Caco-2 (cell line): ENCODE results near the gene SYNPO. TPM values are rescaled to one million over a fixed set of nuclear protein-coding genes. Genes with fewer than 3 reads are reported as not detected.

ENCODE experiments used
- BruUV-seq: library from RNA; stranded (reverse); fragments of 400-500 nt; replicated peaks from 2 replicates; lab custom pipeline; 2021; lab: Mats Ljungman, UMichigan
- CTCF ChIA-PET: fragments of 300-600 bp; sonication (Branson Sonifier 250); formaldehyde crosslinking; loops from one replicate; lab custom pipeline; 2022; ENCODE audit warnings: antibody characterized with exemption; lab: Charles Lee
- POLR2A ChIA-PET: fragments of 300-600 bp; sonication (Branson Sonifier 250); formaldehyde crosslinking; loops from one replicate; lab custom pipeline; 2022; ENCODE audit warnings: antibody characterized with exemption; lab: Charles Lee
- DNase-seq, 2 experiments: peaks; one replicate each; pipeline versions ENCODE4 v3.0.0 to v3.0.0-alpha.2; 2020 to 2022
- H3K27me3 ChIP-seq: replicated peaks from 2 replicates; pipeline ENCODE4 v1.6.0; 2011; ENCODE audit warnings: low read length; ENCODE audit not compliant: control insufficient read depth, insufficient read depth
- H3K36me3 ChIP-seq: 2 replicates; pipeline ENCODE4 v1.5.1; 2011; ENCODE audit warnings: low read length; ENCODE audit not compliant: control insufficient read depth, insufficient read depth
- H3K4me1 ChIP-seq: fragments of 250-450 bp; sonication (Bioruptor Pico); 2 replicates; pipeline ENCODE4 v1.5.1; 2020; ENCODE audit warnings: mild to moderate bottlenecking
- H3K4me3 ChIP-seq: 2 replicates; pipeline ENCODE4 v1.5.1; 2011; ENCODE audit warnings: low read depth, mild to moderate bottlenecking, control low read depth, low read length
- H3K9me3 ChIP-seq: fragments of 250-450 bp; sonication (Bioruptor Pico); 2 replicates; pipeline ENCODE4 v1.5.1; 2020; ENCODE audit warnings: mild to moderate bottlenecking, moderate library complexity
- H3K27ac Mint-ChIP-seq: one replicate; pipeline ENCODE4 v1.8.0; 2022; ENCODE audit warnings: mixed read lengths; ENCODE audit not compliant: unreplicated experiment
- H3K27me3 Mint-ChIP-seq: one replicate; pipeline ENCODE4 v1.8.0; 2022; ENCODE audit warnings: mixed read lengths; ENCODE audit not compliant: insufficient read depth, unreplicated experiment
- H3K36me3 Mint-ChIP-seq: one replicate; pipeline ENCODE4 v1.8.0; 2022; ENCODE audit warnings: mild to moderate bottlenecking, mixed read lengths; ENCODE audit not compliant: insufficient read depth, unreplicated experiment
- H3K4me1 Mint-ChIP-seq: one replicate; pipeline ENCODE4 v1.8.0; 2022; ENCODE audit warnings: low read depth, mixed read lengths; ENCODE audit not compliant: unreplicated experiment
- H3K4me3 Mint-ChIP-seq: one replicate; pipeline ENCODE4 v1.8.0; 2022; ENCODE audit warnings: mild to moderate bottlenecking, moderate library complexity, mixed read lengths; ENCODE audit not compliant: unreplicated experiment
- H3K9me3 Mint-ChIP-seq: one replicate; pipeline ENCODE4 v1.8.0; 2022; ENCODE audit warnings: mixed read lengths; ENCODE audit not compliant: unreplicated experiment
- intact Hi-C: fragments of 100-400 bp; cut with micrococcal nuclease; formaldehyde crosslinking; loops from one replicate; pipeline ENCODE4 v1.10.0; 2022; ENCODE audit not compliant: unreplicated experiment
- total RNA-seq: library from RNA; stranded (reverse); gene quantifications from 2 replicates; pipeline ENCODE4 v1.2.3, GENCODE V29; 2022
- TF ChIP-seq, protein P1 (sequence below), 2 experiments: fragments of 200-600 bp in 1 of 2; IDR thresholded peaks; 1 replicate in 1 of 2; 2 replicates in 1 of 2; pipeline versions ENCODE4 v1.5.1 to v1.8.0; 2011 to 2022; ENCODE audit warnings: antibody characterized with exemption in 1 of 2, control low read depth in 1 of 2, inconsistent platforms in 1 of 2, low read depth in 1 of 2, low read length in 1 of 2, mild to moderate bottlenecking in 1 of 2, moderate library complexity in 1 of 2; ENCODE audit not compliant: insufficient read depth in 1 of 2, severe bottlenecking in 1 of 2, unreplicated experiment in 1 of 2

Gene SYNPO
- total RNA-seq, 1 experiment from 2014 or later = 25.1 TPM

DNA sequence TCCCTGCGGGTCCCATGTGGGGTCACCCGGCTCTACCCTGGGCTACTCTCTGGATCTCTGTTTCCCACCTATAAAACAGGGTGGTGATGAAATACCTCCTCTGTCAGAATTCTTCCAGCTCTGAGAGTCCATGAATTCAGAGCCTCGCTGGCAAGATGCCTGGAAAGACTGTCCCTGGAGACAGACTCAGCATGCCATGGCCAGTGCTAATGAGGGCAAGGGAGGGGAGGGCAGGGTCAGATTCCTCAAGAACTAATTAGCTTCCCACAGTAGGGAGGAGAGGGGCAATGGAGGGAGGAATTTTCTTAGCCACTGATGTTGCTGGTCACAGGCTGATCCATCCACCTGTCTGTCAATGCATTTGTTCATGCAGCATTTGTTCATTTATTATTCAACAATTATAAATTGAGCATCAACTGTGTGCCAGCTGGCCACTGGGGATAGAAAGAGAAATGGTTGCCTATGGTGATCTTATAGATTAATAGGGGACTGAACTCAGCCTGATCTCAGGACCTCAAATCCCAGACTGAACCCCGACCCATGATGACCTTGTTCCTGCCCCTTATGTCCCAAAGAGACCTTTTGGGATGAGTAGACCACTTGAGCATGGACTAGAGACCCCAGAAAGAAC lies 4.7 kb downstream of the SYNPO start:
- no peak overlapping the region for H3K4me3 Mint-ChIP-seq
- DNase-seq = no peak
- no peaks in the 10 kb centered on the region for H3K9me3 Mint-ChIP-seq
- H3K36me3 Mint-ChIP-seq = peaks cover 24% of the 10 kb centered on the region
- peaks cover 24% of the 10 kb centered on the region for H3K4me1 Mint-ChIP-seq
- ChIA-PET CTCF (interaction anchor here (0.7 to 2.0 kb wide), 2 partner anchors 8 to 85 kb away, joined by 3 to 6 read pairs; no protein-coding TSS in a partner anchor), POLR2A (interaction anchor here (1.1 kb wide), 1 partner anchor 56 kb away, joined by 3 read pairs; the partner anchor contains the start of gene RBM22)
- no peaks in the 10 kb centered on the region for H3K36me3 ChIP-seq
- BruUV-seq = no TSS peak
- intact Hi-C loops = no loop called here
- no peaks in the 10 kb centered on the region for H3K27me3 Mint-ChIP-seq
- H3K27me3 ChIP-seq = no peaks in the 10 kb centered on the region
- H3K4me3 ChIP-seq = no peak overlapping the region
- TF ChIP-seq, protein P1, sequence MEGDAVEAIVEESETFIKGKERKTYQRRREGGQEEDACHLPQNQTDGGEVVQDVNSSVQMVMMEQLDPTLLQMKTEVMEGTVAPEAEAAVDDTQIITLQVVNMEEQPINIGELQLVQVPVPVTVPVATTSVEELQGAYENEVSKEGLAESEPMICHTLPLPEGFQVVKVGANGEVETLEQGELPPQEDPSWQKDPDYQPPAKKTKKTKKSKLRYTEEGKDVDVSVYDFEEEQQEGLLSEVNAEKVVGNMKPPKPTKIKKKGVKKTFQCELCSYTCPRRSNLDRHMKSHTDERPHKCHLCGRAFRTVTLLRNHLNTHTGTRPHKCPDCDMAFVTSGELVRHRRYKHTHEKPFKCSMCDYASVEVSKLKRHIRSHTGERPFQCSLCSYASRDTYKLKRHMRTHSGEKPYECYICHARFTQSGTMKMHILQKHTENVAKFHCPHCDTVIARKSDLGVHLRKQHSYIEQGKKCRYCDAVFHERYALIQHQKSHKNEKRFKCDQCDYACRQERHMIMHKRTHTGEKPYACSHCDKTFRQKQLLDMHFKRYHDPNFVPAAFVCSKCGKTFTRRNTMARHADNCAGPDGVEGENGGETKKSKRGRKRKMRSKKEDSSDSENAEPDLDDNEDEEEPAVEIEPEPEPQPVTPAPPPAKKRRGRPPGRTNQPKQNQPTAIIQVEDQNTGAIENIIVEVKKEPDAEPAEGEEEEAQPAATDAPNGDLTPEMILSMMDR (IDR thresholded peaks at IDR 0.05; ENCODE audit: insufficient read depth in 1 of 2, low read depth in 1 of 2, low read length in 1 of 2, severe bottlenecking in 1 of 2, unreplicated experiment in 1 of 2) = no peak
- H3K9me3 ChIP-seq = no peaks in the 10 kb centered on the region
- H3K27ac Mint-ChIP-seq = no peak overlapping the region
- peaks cover 43% of the 10 kb centered on the region for H3K4me1 ChIP-seq

DNA sequence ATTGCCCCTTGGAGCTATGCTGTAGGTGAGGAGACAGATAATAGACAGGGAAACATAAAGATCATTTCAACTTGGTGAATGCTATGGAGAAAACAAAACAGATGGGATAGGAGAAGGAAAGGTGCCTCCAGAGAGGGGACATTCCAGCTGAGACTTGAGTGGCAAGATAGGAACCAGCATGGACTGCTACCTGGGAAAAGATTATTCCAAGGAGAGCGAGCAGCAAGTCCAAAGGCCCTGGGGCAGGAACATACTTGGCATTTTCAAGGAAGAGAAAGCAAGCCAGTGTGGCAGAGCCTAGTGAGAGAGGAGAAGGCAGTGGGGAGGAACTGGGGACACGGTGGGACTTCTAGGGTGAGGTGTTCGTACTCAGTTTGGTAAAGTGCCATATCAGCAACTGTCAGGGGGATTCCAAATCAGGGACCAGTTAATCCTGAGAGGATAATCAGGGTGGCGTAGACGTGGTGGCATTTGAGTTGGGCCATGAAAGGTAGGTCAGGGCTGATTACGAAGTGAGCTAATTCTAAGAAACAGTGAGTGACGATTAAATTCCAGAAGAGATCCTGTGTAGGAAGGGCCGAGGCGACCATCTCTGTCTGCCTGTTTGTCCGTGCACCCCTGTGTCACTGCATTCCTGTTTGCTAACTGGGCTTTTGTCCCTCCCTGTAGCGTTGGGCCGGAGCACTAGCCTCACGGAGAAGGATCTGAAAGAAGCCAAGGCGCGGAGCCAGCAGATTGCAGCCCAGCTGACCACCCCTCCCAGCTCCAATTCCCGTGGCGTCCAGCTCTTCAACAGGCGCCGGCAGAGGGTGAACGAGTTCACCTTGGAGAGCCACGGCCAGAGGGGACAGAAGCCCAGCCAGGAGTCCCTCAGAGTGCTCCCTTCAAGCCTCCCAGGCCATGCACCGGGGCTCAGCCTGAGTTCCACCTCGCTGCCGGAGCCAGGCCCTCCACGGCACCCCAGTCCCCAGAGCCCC lies 7.1 kb downstream of the SYNPO start:
- BruUV-seq = no TSS peak
- Histone ChIP-seq H3K4me3 (no peak overlapping the region), H3K27me3 (no peaks in the 10 kb centered on the region), H3K36me3 (no peaks in the 10 kb centered on the region), H3K9me3 (no peaks in the 10 kb centered on the region), H3K4me1 (peaks cover 19% of the 10 kb centered on the region)
- Mint-ChIP-seq H3K27ac (peak overlapping the region; percentile 47), H3K4me1 (peaks cover 23% of the 10 kb centered on the region), H3K27me3 (no peaks in the 10 kb centered on the region), H3K36me3 (peaks cover 19% of the 10 kb centered on the region), H3K4me3 (no peak overlapping the region), H3K9me3 (no peaks in the 10 kb centered on the region)
- ChIA-PET POLR2A (no interaction called here), CTCF (no interaction called here)
- DNase-seq = no peak
- intact Hi-C loops = no loop called here
- TF ChIP-seq, protein P1 (IDR thresholded peaks at IDR 0.05; ENCODE audit: insufficient read depth in 1 of 2, low read depth in 1 of 2, low read length in 1 of 2, severe bottlenecking in 1 of 2, unreplicated experiment in 1 of 2) = no peak
